ENCODE results near the gene AVPR1B.

Gene AVPR1B

DNA sequence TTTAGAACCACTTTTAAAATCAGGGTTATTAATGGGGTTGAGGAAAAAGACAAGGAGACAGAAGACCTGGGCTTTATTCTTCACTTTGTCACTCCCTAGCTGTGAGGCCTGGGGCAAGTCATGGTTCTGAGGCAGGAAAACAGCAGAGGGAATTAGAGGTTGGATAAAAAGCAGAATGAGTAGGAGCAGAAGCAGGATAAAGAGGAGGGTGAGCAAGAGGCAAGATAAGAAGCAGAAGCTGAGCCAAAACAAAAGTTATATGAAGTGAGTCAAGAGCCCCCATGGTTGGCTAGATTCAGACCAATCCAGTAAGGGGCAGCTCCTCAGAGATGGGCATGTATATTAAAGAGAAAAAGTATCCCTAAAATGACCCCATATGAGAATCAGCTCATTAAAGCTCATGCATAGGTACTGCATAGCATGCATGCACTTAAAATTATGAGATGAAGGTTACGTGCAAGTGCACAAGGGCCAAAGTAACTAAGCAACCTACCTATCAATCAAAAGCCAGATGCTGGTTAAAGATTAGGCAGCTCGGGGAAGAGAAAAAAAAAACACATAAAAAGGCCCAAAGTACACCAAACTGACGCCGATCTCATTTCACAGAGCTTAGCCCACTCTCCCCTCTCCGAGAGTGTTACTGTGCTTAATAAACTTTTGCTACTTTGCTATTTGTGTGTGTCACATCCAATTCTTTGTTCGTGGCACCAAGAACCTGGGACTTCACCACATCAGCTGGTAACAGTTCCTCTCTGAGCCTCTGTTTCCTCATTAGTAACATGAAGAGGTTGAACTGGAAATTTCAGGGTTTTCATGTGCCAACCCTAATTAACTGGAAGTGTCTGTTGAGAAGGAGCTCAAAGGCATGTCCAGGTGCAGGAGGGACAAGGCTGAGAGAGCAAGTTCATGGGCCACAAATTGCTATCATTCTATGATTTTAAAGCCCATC lies 2.2 kb downstream of the AVPR1B start:
- DNase-seq: no peak
- intact Hi-C loops (cut with DNase I): no loop called here

- no peak for DNase-seq
- intact Hi-C loops (cut with DNase I): no loop called here
Observed at GRCh38 chr1:206112600-206113301, 4.4 kb downstream of the AVPR1B start.

DNA sequence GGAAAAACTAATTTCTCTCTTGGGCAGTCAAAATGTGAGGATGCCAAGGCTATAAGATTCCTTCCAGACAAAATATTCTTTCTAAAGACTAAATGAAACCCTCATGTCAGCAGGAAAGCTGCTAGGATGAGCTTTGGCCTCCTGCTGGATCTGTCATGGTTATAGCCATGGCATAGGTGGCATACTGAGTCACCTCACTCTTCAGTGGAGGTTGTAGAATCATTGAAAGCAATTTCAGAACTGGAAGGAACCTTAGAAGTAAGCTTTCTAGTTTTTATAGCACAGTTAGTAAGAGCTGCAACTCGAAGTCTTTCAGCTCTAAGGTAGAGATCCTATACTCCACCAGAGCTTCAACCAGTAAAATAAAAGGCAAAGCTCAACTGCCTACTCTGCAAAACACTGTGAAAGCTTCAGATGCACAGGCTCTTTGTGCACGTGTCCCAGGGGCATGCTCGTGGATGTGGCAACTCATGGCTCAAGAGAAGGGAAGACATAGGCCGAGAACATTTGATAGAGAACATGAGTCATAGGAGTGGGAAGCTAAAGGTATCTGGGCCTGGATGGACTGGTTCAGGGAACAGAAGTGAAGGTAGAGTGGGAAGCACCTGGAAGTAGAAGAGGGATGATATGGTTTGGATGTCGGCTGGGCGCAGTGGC lies 5.8 kb downstream of the AVPR1B start:
- no peak for DNase-seq
- intact Hi-C loops (cut with DNase I): no loop called here

DNA sequence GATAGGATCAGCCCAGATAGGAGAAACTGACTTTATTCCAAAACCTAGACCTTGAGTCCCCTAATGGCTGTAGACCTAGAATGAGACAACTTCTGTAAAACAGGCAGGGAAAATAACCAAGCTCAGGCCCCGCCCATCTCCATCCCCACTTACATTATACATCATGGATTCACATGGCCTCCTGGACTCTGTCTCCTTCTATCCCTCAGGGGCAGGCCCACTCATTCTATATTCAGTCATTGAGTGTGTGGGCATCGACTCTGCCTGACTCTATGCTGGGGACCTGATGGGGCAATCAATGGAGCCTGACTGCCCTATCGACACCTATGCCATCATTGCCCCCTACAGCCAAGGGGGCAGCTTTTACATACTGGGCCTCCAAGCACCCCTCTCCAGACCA lies 6.4 kb downstream of the AVPR1B start:
- intact Hi-C loops (cut with DNase I): no loop called here
- no peak for DNase-seq

- DNase-seq: no peak
- intact Hi-C loops (cut with DNase I): no loop called here
Observed at GRCh38 chr1:206110161-206110560, 7.0 kb downstream of the AVPR1B start.

DNA sequence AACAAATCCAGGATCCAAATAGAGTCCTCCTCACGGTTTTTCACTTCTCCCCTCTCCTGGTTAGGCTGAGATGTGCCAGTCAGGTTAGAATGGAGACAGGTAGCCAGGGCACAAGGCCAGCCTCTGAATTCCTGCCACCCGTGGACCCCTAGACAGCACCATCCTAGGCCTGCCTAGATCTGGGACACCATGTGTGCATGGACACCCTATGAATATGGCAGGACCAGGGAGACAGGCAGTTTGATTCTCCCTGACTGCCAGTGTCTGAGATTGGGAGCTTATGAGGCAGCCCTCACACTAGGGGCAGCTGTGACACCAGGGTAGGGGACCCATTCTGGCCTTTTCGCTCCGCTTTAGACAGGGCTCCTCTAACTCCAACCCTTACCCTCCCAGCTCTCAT lies 7.5 kb downstream of the AVPR1B start:
- intact Hi-C loops (cut with DNase I): loop anchor here (5.0 to 10.0 kb wide), 3 partner anchors 77 to 315 kb away; no protein-coding TSS in a partner anchor
- DNase-seq: no peak

GRCh38 chr1:206108635-206109034 lies 8.6 kb downstream of the AVPR1B start:
- intact Hi-C loops (cut with DNase I): loop anchor here (5.0 to 10.0 kb wide), 3 partner anchors 76 to 314 kb away; no protein-coding TSS in a partner anchor
- no peak for DNase-seq

DNA sequence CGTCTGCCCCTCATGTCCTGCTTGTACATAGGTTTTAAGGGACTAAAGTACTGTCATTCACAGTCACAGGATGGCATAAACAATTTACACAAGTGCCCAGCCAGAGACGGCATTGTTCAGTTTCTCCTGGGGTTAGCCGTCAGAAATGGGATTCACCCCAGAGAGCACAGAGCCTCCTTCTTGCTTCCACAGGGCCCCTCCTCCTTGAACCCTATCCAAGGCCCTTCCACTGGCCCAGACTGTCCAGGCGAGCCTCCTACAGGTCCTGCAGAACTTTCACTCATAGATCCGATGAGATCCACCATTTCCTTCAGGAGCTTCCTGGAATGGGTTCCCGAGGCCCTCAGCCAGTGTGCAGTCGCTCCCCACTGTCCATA lies 10.0 kb downstream of the AVPR1B start:
- intact Hi-C loops (cut with DNase I): loop anchor here (5.0 to 10.0 kb wide), 3 partner anchors 75 to 312 kb away; no protein-coding TSS in a partner anchor
- no peak for DNase-seq

- peak; percentile 60 to 97 (median 86) for DNase-seq
- intact Hi-C loops (cut with DNase I): loop anchor here (1.0 to 10.0 kb wide), 4 partner anchors 74 to 312 kb away; no protein-coding TSS in a partner anchor
Observed at GRCh38 chr1:206106328-206107167, 10.6 kb downstream of the AVPR1B start.

GRCh38 chr1:206105464-206105995 lies 11.7 kb downstream of the AVPR1B start:
- intact Hi-C loops (cut with DNase I): loop anchor here (5.0 to 10.0 kb wide), 3 partner anchors 73 to 311 kb away; no protein-coding TSS in a partner anchor
- DNase-seq: no peak

DNA sequence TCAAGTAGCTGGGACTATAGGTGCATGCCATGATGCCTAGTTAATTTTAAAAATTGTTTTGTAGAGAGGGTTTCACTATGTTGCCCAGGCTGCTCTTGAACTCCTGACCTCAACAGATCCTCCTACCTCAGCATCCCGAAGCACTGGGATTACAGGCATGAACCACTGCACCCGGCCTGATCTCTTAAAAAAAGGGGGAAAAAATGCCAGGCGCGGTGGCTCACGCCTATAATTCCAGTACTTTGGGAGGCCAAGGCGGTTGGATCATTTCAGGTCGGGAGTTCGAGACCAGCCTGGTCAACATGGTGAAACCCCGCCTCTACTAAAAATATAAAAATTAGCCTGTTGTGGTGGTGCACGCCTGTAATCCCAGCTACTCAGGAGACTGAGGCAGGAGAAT lies 13.2 kb downstream of the AVPR1B start:
- intact Hi-C loops (cut with DNase I): loop anchor here (10.0 kb wide), 1 partner anchor 309 kb away; no protein-coding TSS in a partner anchor
- no peak for DNase-seq

DNA sequence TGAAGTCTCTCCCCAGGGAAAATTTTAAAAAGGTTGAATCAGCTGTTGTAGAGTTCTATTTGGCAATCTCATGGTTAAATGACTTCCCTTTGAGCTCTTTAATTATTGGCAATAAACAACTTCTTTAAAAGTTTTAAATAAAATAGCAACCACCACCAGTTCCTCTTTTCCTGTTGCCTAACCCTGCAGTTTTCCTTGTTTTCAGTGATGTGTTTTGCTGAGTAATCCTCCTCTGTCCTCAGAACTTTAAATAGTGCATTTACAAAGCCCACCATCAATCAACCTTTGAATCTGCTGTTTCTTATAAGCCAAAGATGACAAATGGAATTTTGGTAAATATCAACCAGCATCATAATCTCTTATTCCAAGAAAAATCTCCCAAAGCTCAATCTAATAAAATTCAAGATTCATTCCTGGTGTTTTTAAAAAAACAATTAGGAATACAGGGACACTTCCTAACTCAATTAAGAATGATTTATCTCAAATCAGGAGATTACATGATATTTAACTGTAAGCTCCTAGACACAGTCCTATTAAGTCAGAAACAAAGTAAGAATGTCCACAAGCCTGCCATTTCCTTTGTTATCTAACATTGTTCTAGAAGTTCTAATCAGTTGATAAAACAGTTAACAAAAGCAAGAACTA lies 14.8 kb downstream of the AVPR1B start:
- intact Hi-C loops (cut with DNase I): loop anchor here (10.0 kb wide), 1 partner anchor 308 kb away; no protein-coding TSS in a partner anchor
- no peak for DNase-seq

- DNase-seq: no peak
- intact Hi-C loops (cut with DNase I): loop anchor here (10.0 kb wide), 1 partner anchor 307 kb away; no protein-coding TSS in a partner anchor
Observed at GRCh38 chr1:206101351-206102045, 15.7 kb downstream of the AVPR1B start.

GRCh38 chr1:206100226-206100815 lies 16.9 kb downstream of the AVPR1B start:
- no peak for DNase-seq

GRCh38 chr1:206098242-206098919 lies 18.8 kb downstream of the AVPR1B start:
- intact Hi-C loops (cut with DNase I): no loop called here
- DNase-seq: no peak

More at GRCh38 chr1:206100226-206100815, 16.9 kb downstream of the AVPR1B start:
- intact Hi-C loops (cut with DNase I): loop anchor here (10.0 kb wide), 1 partner anchor 306 kb away; no protein-coding TSS in a partner anchor

GRCh38 chr1:206097381-206097780 lies 19.8 kb downstream of the AVPR1B start:
- no peak for DNase-seq
- intact Hi-C loops (cut with DNase I): no loop called here

GRCh38 chr1:206094024-206094423 lies 23.2 kb downstream of the AVPR1B start:
- no peak for DNase-seq
- intact Hi-C loops (cut with DNase I): no loop called here

Data from posterior cingulate gyrus (tissue), 11 donors.